A549 (cell line): Measurements from ENCODE around the gene FAM20C.

Experiments
- CTCF ChIP-seq: fragments of >200 bp; sonication (Bioruptor Twin); formaldehyde crosslinking; IDR thresholded peaks from 3 replicates; pipeline ENCODE4 v1.5.1; 2016
- EP300 ChIP-seq, 2 experiments: fragments of >200 bp; sonication (Bioruptor Twin); formaldehyde crosslinking; IDR thresholded peaks; 2 replicates in 1 of 2; 3 replicates in 1 of 2; pipeline ENCODE4 v1.6.1; 2016 to 2017
- HDAC2 ChIP-seq: fragments of 200-600 bp; sonication (generic); IDR thresholded peaks from 2 replicates; pipeline ENCODE4 v1.6.1; 2016
- JUNB ChIP-seq: fragments of >200 bp; sonication (Bioruptor Twin); formaldehyde crosslinking; IDR thresholded peaks from 2 replicates; pipeline ENCODE4 v1.6.1; 2016
- MAX ChIP-seq: IDR thresholded peaks from 2 replicates; pipeline ENCODE4 v1.6.1; 2012
- NPAS2 ChIP-seq: fragments of 250-450 bp; sonication (Bioruptor Pico); IDR thresholded peaks from 2 replicates; pipeline ENCODE4 v1.8.0; 2022; ENCODE audit warnings: mild to moderate bottlenecking, moderate library complexity, borderline replicate concordance
- PHF8 ChIP-seq: fragments of 200-600 bp; sonication (generic); IDR thresholded peaks from 2 replicates; pipeline ENCODE4 v1.6.1; 2016; ENCODE audit warnings: low read depth, mild to moderate bottlenecking, antibody characterized with exemption, moderate library complexity, borderline replicate concordance
- POLR2A ChIP-seq: IDR thresholded peaks from 2 replicates; pipeline ENCODE4 v1.6.1; 2012; ENCODE audit warnings: mild to moderate bottlenecking, low read length
- RFX5 ChIP-seq: fragments of 450-650 bp; IDR thresholded peaks from 2 replicates; pipeline ENCODE4 v1.7.1; 2014; ENCODE audit warnings: antibody characterized with exemption, mild to moderate bottlenecking, moderate library complexity
- SMC3 ChIP-seq: fragments of >200 bp; sonication (Bioruptor Twin); formaldehyde crosslinking; IDR thresholded peaks from 3 replicates; pipeline ENCODE4 v1.6.1; 2018; ENCODE audit warnings: inconsistent platforms
- USF2 ChIP-seq: fragments of 450-650 bp; IDR thresholded peaks from 2 replicates; pipeline ENCODE4 v1.6.1; 2014; ENCODE audit warnings: antibody characterized with exemption
- ZFP36 ChIP-seq: fragments of 450-650 bp; IDR thresholded peaks from 2 replicates; pipeline ENCODE4 v1.6.1; 2014; ENCODE audit warnings: borderline replicate concordance; ENCODE audit not compliant: partially characterized antibody
- ZNF302 ChIP-seq: fragments of 250-450 bp; sonication (Bioruptor Pico); IDR thresholded peaks from 2 replicates; pipeline ENCODE4 v1.9.0; 2021; ENCODE audit warnings: inconsistent platforms, mild to moderate bottlenecking, moderate library complexity

- no peak for TF ChIP-seq SMC3
- TF ChIP-seq POLR2A: no peak
- no peak for TF ChIP-seq HDAC2
- no peak for TF ChIP-seq CTCF
- no peak for TF ChIP-seq MAX
- TF ChIP-seq ZNF302 (CRISPR knock-in tag): no peak
- no peak for TF ChIP-seq USF2
- TF ChIP-seq NPAS2 (CRISPR knock-in tag): no peak
- no peak for TF ChIP-seq ZFP36
- TF ChIP-seq EP300 (IDR thresholded peaks at IDR 0.05): no peak
- TF ChIP-seq RFX5: no peak
- TF ChIP-seq PHF8: no peak
- TF ChIP-seq JUNB: no peak
These were observed 12.2 kb upstream of the FAM20C start for GRCh38 chr7:179948-180694.
